Spleen (tissue), 7 donors: ENCODE data around the gene ERMP1.

Source experiments
- CTCF ChIP-seq, 11 experiments: fragments of 200-600 bp in 7 of 11; fragments of 450-650 bp in 4 of 11; sonication (generic) in 4 of 11; IDR thresholded peaks in 8 of 11; conservative IDR thresholded peaks in 3 of 11; 1 replicate in 7 of 11; 2 replicates in 4 of 11; pipeline versions ENCODE4 v1.4.0 to v1.8.0; 2016 to 2021; ENCODE audit warnings: antibody characterized with exemption in 11 of 11, inconsistent platforms in 4 of 11, mild to moderate bottlenecking in 1 of 11
- POLR2A ChIP-seq, 3 donors: fragments of 450-650 bp; IDR thresholded peaks; one replicate each; pipeline ENCODE4 v1.5.1; 2017; ENCODE audit warnings: antibody characterized with exemption in 3 of 3, mild to moderate bottlenecking in 1 of 3
- donor health status: DM: no; HTN: no; CAD: no; lungs with moderate emphysema.
- donor health status: DM: no; HTN: no; CAD: no.
- donor health status: DM: no; HTN: no; CAD: no.

DNA sequence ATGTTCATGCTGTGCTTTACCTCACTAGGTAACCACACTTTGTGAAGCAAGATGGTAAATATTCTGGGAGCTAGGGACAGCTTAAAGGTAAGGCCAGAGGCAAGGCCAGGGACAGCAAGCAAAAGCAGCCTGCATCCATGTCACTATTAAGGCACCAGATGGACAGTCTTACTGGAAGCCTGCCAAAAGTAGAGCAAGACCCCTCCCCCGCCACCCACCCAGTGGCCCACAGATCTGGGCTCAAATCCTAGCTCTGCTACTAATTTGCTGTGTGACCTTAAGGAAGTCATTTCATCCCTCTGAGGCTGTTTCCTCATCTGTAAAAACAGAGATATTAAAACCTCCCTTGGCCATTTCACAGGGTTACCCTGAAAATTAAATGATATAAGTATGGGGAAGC, 13.2 kb upstream of the ERMP1 start:
- TF ChIP-seq POLR2A (IDR thresholded peaks at IDR 0.05) = no peak
- no peak for TF ChIP-seq CTCF (IDR thresholded peaks at IDR 0.05 in 8 of 11, conservative IDR thresholded peaks at IDR 0.05 in 3 of 11)
